ENCODE data around the gene KLHL26.

Gene KLHL26

GRCh38 chr19:18639706-18640243 is 2.9 kb downstream of the KLHL26 start:
- peaks cover 14 to 27% of the 10 kb centered on the region in 2 experiments for H3K4me1 ChIP-seq (ENCODE audit: control insufficient read depth in 1 of 2, insufficient read depth in 1 of 2, low read depth in 1 of 2, low read length in 1 of 2)
- H3K4me3 ChIP-seq (ENCODE audit: low read depth in 1 of 2, low read length in 1 of 2) = no peak overlapping the region
- H3K27ac ChIP-seq = no peak overlapping the region
- H3K36me3 ChIP-seq = no peaks in the 10 kb centered on the region
- TF ChIP-seq CTCF (IDR thresholded peaks at IDR 0.05) = no peak
- peaks cover 6% of the 10 kb centered on the region for H3K27me3 ChIP-seq
- H3K9me3 ChIP-seq = no peaks in the 10 kb centered on the region

GRCh38 chr19:18644196-18645034 is 7.6 kb downstream of the KLHL26 start:
- H3K9me3 ChIP-seq = no peaks in the 10 kb centered on the region
- H3K27me3 ChIP-seq = peaks cover 10% of the 10 kb centered on the region
- H3K4me3 ChIP-seq (ENCODE audit: low read depth in 1 of 2, low read length in 1 of 2) = peak overlapping the region in 1 of 2 experiments; percentile 15
- peaks cover 14 to 18% of the 10 kb centered on the region in 2 experiments for H3K4me1 ChIP-seq (ENCODE audit: control insufficient read depth in 1 of 2, insufficient read depth in 1 of 2, low read depth in 1 of 2, low read length in 1 of 2)
- H3K27ac ChIP-seq = peak overlapping the region; percentile 42
- peak; percentile 13 for TF ChIP-seq CTCF (IDR thresholded peaks at IDR 0.05)
- no peaks in the 10 kb centered on the region for H3K36me3 ChIP-seq

GRCh38 chr19:18645035-18645511 is 8.2 kb downstream of the KLHL26 start:
- peaks cover 19 to 23% of the 10 kb centered on the region in 2 experiments for H3K4me1 ChIP-seq (ENCODE audit: control insufficient read depth in 1 of 2, insufficient read depth in 1 of 2, low read depth in 1 of 2, low read length in 1 of 2)
- no peaks in the 10 kb centered on the region for H3K36me3 ChIP-seq
- no peaks in the 10 kb centered on the region for H3K9me3 ChIP-seq
- TF ChIP-seq CTCF (IDR thresholded peaks at IDR 0.05) = no peak
- H3K27me3 ChIP-seq = peaks cover 16% of the 10 kb centered on the region
- H3K4me3 ChIP-seq (ENCODE audit: low read depth in 1 of 2, low read length in 1 of 2) = no peak overlapping the region
- no peak overlapping the region for H3K27ac ChIP-seq

- no peaks in the 10 kb centered on the region for H3K9me3 ChIP-seq
- H3K27me3 ChIP-seq = peaks cover 19% of the 10 kb centered on the region
- no peak overlapping the region for H3K27ac ChIP-seq
- H3K4me1 ChIP-seq (ENCODE audit: control insufficient read depth in 1 of 2, insufficient read depth in 1 of 2, low read depth in 1 of 2, low read length in 1 of 2) = peaks cover 19 to 23% of the 10 kb centered on the region in 2 experiments
- no peak for TF ChIP-seq CTCF (IDR thresholded peaks at IDR 0.05)
- peaks cover 4% of the 10 kb centered on the region for H3K36me3 ChIP-seq
- no peak overlapping the region for H3K4me3 ChIP-seq (ENCODE audit: low read depth in 1 of 2, low read length in 1 of 2)
These were observed 9.9 kb downstream of the KLHL26 start for GRCh38 chr19:18646535-18647370.

- Histone ChIP-seq H3K27ac (no peak overlapping the region), H3K9me3 (no peaks in the 10 kb centered on the region), H3K27me3 (peaks cover 19% of the 10 kb centered on the region), H3K4me1 (ENCODE audit: control insufficient read depth in 1 of 2, insufficient read depth in 1 of 2, low read depth in 1 of 2, low read length in 1 of 2) (peaks cover 19 to 23% of the 10 kb centered on the region in 2 experiments), H3K4me3 (ENCODE audit: low read depth in 1 of 2, low read length in 1 of 2) (no peak overlapping the region), H3K36me3 (peaks cover 4% of the 10 kb centered on the region)
- TF ChIP-seq CTCF (IDR thresholded peaks at IDR 0.05) = no peak
These were observed 10.5 kb downstream of the KLHL26 start for GRCh38 chr19:18647371-18647767.
